Activated naive CD8-positive, alpha-beta T cell (primary cell): ENCODE data around the gene APEX2.

Experiments used
- H3K27ac Mint-ChIP-seq: one replicate; pipeline ENCODE4 v1.8.0; 2021; ENCODE audit warnings: mixed read lengths
- H3K27me3 Mint-ChIP-seq: one replicate; pipeline ENCODE4 v1.8.0; 2021; ENCODE audit warnings: mixed read lengths
- H3K36me3 Mint-ChIP-seq: one replicate; pipeline ENCODE4 v1.8.0; 2021; ENCODE audit warnings: mixed read lengths
- H3K4me1 Mint-ChIP-seq: one replicate; pipeline ENCODE4 v1.8.0; 2021; ENCODE audit warnings: low read depth, mixed read lengths
- H3K4me3 Mint-ChIP-seq: one replicate; pipeline ENCODE4 v1.8.0; 2021; ENCODE audit warnings: mild to moderate bottlenecking, mixed read lengths
- H3K9me3 Mint-ChIP-seq: one replicate; pipeline ENCODE4 v1.8.0; 2021; ENCODE audit warnings: low read depth, mixed read lengths

Gene APEX2

GRCh38 chrX:55004231-55004630, 4.1 kb downstream of the APEX2 start:
- H3K9me3 Mint-ChIP-seq = no peaks in the 10 kb centered on the region
- H3K4me3 Mint-ChIP-seq = no peak overlapping the region
- H3K27ac Mint-ChIP-seq = no peak overlapping the region
- no peaks in the 10 kb centered on the region for H3K27me3 Mint-ChIP-seq
- peaks cover 10% of the 10 kb centered on the region for H3K36me3 Mint-ChIP-seq
- peaks cover 36% of the 10 kb centered on the region for H3K4me1 Mint-ChIP-seq

- H3K4me3 Mint-ChIP-seq = no peak overlapping the region
- no peaks in the 10 kb centered on the region for H3K9me3 Mint-ChIP-seq
- H3K27me3 Mint-ChIP-seq = no peaks in the 10 kb centered on the region
- H3K27ac Mint-ChIP-seq = no peak overlapping the region
- peaks cover 10% of the 10 kb centered on the region for H3K36me3 Mint-ChIP-seq
- H3K4me1 Mint-ChIP-seq = peaks cover 39% of the 10 kb centered on the region
Measured at GRCh38 chrX:55005256-55005655, 5.1 kb downstream of the APEX2 start.

- Mint-ChIP-seq H3K27ac (no peak overlapping the region), H3K4me3 (no peak overlapping the region), H3K9me3 (no peaks in the 10 kb centered on the region), H3K4me1 (peaks cover 29% of the 10 kb centered on the region), H3K27me3 (no peaks in the 10 kb centered on the region), H3K36me3 (peaks cover 10% of the 10 kb centered on the region)
Measured at GRCh38 chrX:55006827-55007621, 6.9 kb downstream of the APEX2 start.

- Mint-ChIP-seq H3K9me3 (no peaks in the 10 kb centered on the region), H3K36me3 (peaks cover 10% of the 10 kb centered on the region), H3K27ac (no peak overlapping the region), H3K27me3 (no peaks in the 10 kb centered on the region), H3K4me3 (no peak overlapping the region), H3K4me1 (peaks cover 25% of the 10 kb centered on the region)
Measured at GRCh38 chrX:55007656-55008055, 7.5 kb downstream of the APEX2 start.

GRCh38 chrX:55008571-55009358, 8.6 kb downstream of the APEX2 start:
- no peak overlapping the region for H3K4me3 Mint-ChIP-seq
- H3K9me3 Mint-ChIP-seq = no peaks in the 10 kb centered on the region
- H3K4me1 Mint-ChIP-seq = peaks cover 21% of the 10 kb centered on the region
- H3K27ac Mint-ChIP-seq = peak overlapping the region; percentile 28
- H3K27me3 Mint-ChIP-seq = no peaks in the 10 kb centered on the region
- H3K36me3 Mint-ChIP-seq = peaks cover 7% of the 10 kb centered on the region

GRCh38 chrX:55011294-55011693, 11.1 kb downstream of the APEX2 start:
- H3K27ac Mint-ChIP-seq = no peak overlapping the region
- no peak overlapping the region for H3K4me3 Mint-ChIP-seq
- no peaks in the 10 kb centered on the region for H3K27me3 Mint-ChIP-seq
- H3K36me3 Mint-ChIP-seq = peaks cover 2% of the 10 kb centered on the region
- H3K9me3 Mint-ChIP-seq = no peaks in the 10 kb centered on the region
- H3K4me1 Mint-ChIP-seq = peaks cover 13% of the 10 kb centered on the region

GRCh38 chrX:55014897-55015299, 14.7 kb downstream of the APEX2 start:
- H3K9me3 Mint-ChIP-seq = no peaks in the 10 kb centered on the region

GRCh38 chrX:55026143-55026542, 26.0 kb downstream of the APEX2 start:
- Mint-ChIP-seq H3K4me3 (no peak overlapping the region), H3K36me3 (peaks cover 3% of the 10 kb centered on the region), H3K4me1 (peaks cover 4% of the 10 kb centered on the region), H3K27ac (no peak overlapping the region), H3K9me3 (no peaks in the 10 kb centered on the region), H3K27me3 (no peaks in the 10 kb centered on the region)

More at GRCh38 chrX:55014897-55015299, 14.7 kb downstream of the APEX2 start:
- no peaks in the 10 kb centered on the region for H3K36me3 Mint-ChIP-seq
- peaks cover 3% of the 10 kb centered on the region for H3K4me1 Mint-ChIP-seq
- no peaks in the 10 kb centered on the region for H3K27me3 Mint-ChIP-seq
- H3K4me3 Mint-ChIP-seq = no peak overlapping the region
- H3K27ac Mint-ChIP-seq = no peak overlapping the region

GRCh38 chrX:55026840-55027239, 26.7 kb downstream of the APEX2 start:
- Mint-ChIP-seq H3K27me3 (no peaks in the 10 kb centered on the region), H3K27ac (no peak overlapping the region), H3K4me3 (no peak overlapping the region), H3K36me3 (no peaks in the 10 kb centered on the region), H3K9me3 (no peaks in the 10 kb centered on the region), H3K4me1 (peaks cover 4% of the 10 kb centered on the region)

GRCh38 chrX:55028040-55028439, 27.9 kb downstream of the APEX2 start:
- Mint-ChIP-seq H3K4me3 (no peak overlapping the region), H3K27me3 (no peaks in the 10 kb centered on the region), H3K36me3 (no peaks in the 10 kb centered on the region), H3K27ac (no peak overlapping the region), H3K9me3 (no peaks in the 10 kb centered on the region), H3K4me1 (peaks cover 4% of the 10 kb centered on the region)

GRCh38 chrX:55028611-55029010, 28.4 kb downstream of the APEX2 start:
- Mint-ChIP-seq H3K4me1 (peaks cover 4% of the 10 kb centered on the region), H3K27me3 (no peaks in the 10 kb centered on the region), H3K4me3 (no peak overlapping the region), H3K36me3 (no peaks in the 10 kb centered on the region), H3K27ac (no peak overlapping the region), H3K9me3 (no peaks in the 10 kb centered on the region)

- H3K36me3 Mint-ChIP-seq = no peaks in the 10 kb centered on the region
- H3K9me3 Mint-ChIP-seq = no peaks in the 10 kb centered on the region
- no peak overlapping the region for H3K27ac Mint-ChIP-seq
- no peak overlapping the region for H3K4me3 Mint-ChIP-seq
- H3K4me1 Mint-ChIP-seq = peaks cover 4% of the 10 kb centered on the region
- H3K27me3 Mint-ChIP-seq = no peaks in the 10 kb centered on the region
Measured at GRCh38 chrX:55029291-55029690, 29.1 kb downstream of the APEX2 start.

- Mint-ChIP-seq H3K27me3 (no peaks in the 10 kb centered on the region), H3K4me3 (no peak within 1 kb of the TSS), H3K27ac (no peak within 1 kb of the TSS), H3K4me1 (peaks cover 4% of the 10 kb centered on the region), H3K9me3 (no peaks in the 10 kb centered on the region), H3K36me3 (no peaks in the 10 kb centered on the region)
Measured at GRCh38 chrX:55030271-55031205, 30.4 kb downstream of the APEX2 start, which contains the start of gene ALAS2. Gene ALAS2, minus strand, starts transcription at chrX:55030977. Its CDS starts 4,977 bp downstream, at chrX:55026000.

- Mint-ChIP-seq H3K4me3 (no peak overlapping the region), H3K36me3 (no peaks in the 10 kb centered on the region), H3K27me3 (no peaks in the 10 kb centered on the region), H3K9me3 (no peaks in the 10 kb centered on the region), H3K4me1 (no peaks in the 10 kb centered on the region), H3K27ac (no peak overlapping the region)
Measured at GRCh38 chrX:55033429-55033828, 33.3 kb downstream of the APEX2 start.
